Ovary (tissue), 3 donors: Measurements from ENCODE around the gene ANO3.

Experiments used
- CTCF ChIP-seq, 3 donors: fragments of 450-650 bp in 2 of 3; fragments of 200-600 bp in 1 of 3; IDR thresholded peaks; one replicate each; pipeline versions ENCODE4 v1.5.1 to v1.8.0; 2016 to 2022; ENCODE audit warnings: antibody characterized with exemption in 3 of 3, mild to moderate bottlenecking in 1 of 3
- EP300 ChIP-seq: sonication (generic); formaldehyde crosslinking; IDR thresholded peaks from one replicate; pipeline ENCODE4 v1.6.1; 2017; ENCODE audit warnings: antibody characterized with exemption
- POLR2A ChIP-seq: fragments of 450-650 bp; IDR thresholded peaks from one replicate; pipeline ENCODE4 v1.6.1; 2017; ENCODE audit warnings: antibody characterized with exemption, mild to moderate bottlenecking, moderate library complexity
- donor health status: DM: no; HTN: no; CAD: no.

GRCh38 chr11:26708736-26709456, 377.0 kb downstream of the ANO3 start:
- TF ChIP-seq CTCF (IDR thresholded peaks at IDR 0.05), result no peak
- TF ChIP-seq POLR2A, result no peak
- no peak for TF ChIP-seq EP300
